Activated CD4-positive, alpha-beta T cell treated with anti-CD3 and anti-CD28 coated beads for 36 hours (primary cell): ENCODE measurements around the gene GABRA5. TPM values are rescaled to one million over a fixed set of nuclear protein-coding genes. Genes with fewer than 3 reads are reported as not detected.

Experiments used
- ATAC-seq: fragments of 200-7000 bp; cut with Tn5 transposase; one replicate; pipeline ENCODE4 v1.10.0; 2021; ENCODE audit warnings: mild to moderate bottlenecking, moderate library complexity
- CTCF ChIA-PET: fragments of 350-600 bp; sonication (Branson Sonifier 250); formaldehyde crosslinking; loops from one replicate; lab custom pipeline; 2021; ENCODE audit warnings: antibody characterized with exemption; lab: Charles Lee
- POLR2A ChIA-PET: fragments of 350-600 bp; sonication (Branson Sonifier 250); formaldehyde crosslinking; loops from one replicate; lab custom pipeline; 2021; ENCODE audit warnings: antibody characterized with exemption, inconsistent platforms; lab: Charles Lee
- DNase-seq: peaks from one replicate; pipeline ENCODE4 v3.0.0-alpha.2; 2020
- H3K27ac Mint-ChIP-seq: one replicate; pipeline ENCODE4 v1.8.0; 2021; ENCODE audit warnings: mixed read lengths
- H3K27me3 Mint-ChIP-seq: one replicate; pipeline ENCODE4 v1.8.0; 2021; ENCODE audit warnings: mixed read lengths
- H3K36me3 Mint-ChIP-seq: one replicate; pipeline ENCODE4 v1.8.0; 2021; ENCODE audit warnings: low read depth, mixed read lengths
- H3K4me1 Mint-ChIP-seq: one replicate; pipeline ENCODE4 v1.8.0; 2021; ENCODE audit warnings: mixed read lengths
- H3K4me3 Mint-ChIP-seq: one replicate; pipeline ENCODE4 v1.8.0; 2021; ENCODE audit warnings: mild to moderate bottlenecking, moderate library complexity, mixed read lengths
- H3K9me3 Mint-ChIP-seq: one replicate; pipeline ENCODE4 v1.8.0; 2021; ENCODE audit warnings: low read depth, mixed read lengths
- intact Hi-C, 2 experiments: fragments of 100-400 bp; cut with DNase I in 1 of 2; cut with micrococcal nuclease in 1 of 2; formaldehyde crosslinking; loops; one replicate each; pipeline versions ENCODE4 v1.14.2 to v1.15.1; 2022 to 2024; cut with DNase I, micrococcal nuclease
- total RNA-seq, 2 experiments: library from RNA; stranded (reverse); gene quantifications; one replicate each; pipeline ENCODE4 v1.2.3, GENCODE V29; 2021

GABRA5 gene
- total RNA-seq, 2 experiments from 2014 or later: not detected

DNA sequence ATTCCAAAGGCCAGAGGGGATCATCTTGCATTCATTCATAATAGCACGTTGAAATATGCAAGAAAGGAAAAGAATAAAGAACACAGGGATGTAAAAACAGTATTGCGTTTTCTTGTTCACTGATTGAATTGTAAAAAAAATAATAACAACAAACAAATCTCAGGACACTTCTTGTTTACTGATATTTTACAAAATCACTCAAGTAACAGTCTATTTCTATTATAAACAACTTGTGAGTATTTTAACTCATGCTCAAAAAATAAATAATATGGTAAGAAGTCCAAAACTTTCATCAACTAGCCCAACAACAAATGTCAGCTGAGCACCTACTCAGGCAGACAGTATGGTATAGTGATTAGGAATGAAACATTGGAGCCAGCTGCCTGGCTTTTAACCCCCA, 101.9 kb downstream of the GABRA5 start:
- H3K9me3 Mint-ChIP-seq: no peaks in the 10 kb centered on the region
- ChIA-PET POLR2A (no interaction called here), CTCF (no interaction called here)
- no peaks in the 10 kb centered on the region for H3K4me1 Mint-ChIP-seq
- no peak for DNase-seq
- H3K4me3 Mint-ChIP-seq: no peak overlapping the region
- ATAC-seq: no peak
- H3K27ac Mint-ChIP-seq: no peak overlapping the region
- no peaks in the 10 kb centered on the region for H3K36me3 Mint-ChIP-seq
- peaks cover 16% of the 10 kb centered on the region for H3K27me3 Mint-ChIP-seq
- intact Hi-C loops: no loop called here

DNA sequence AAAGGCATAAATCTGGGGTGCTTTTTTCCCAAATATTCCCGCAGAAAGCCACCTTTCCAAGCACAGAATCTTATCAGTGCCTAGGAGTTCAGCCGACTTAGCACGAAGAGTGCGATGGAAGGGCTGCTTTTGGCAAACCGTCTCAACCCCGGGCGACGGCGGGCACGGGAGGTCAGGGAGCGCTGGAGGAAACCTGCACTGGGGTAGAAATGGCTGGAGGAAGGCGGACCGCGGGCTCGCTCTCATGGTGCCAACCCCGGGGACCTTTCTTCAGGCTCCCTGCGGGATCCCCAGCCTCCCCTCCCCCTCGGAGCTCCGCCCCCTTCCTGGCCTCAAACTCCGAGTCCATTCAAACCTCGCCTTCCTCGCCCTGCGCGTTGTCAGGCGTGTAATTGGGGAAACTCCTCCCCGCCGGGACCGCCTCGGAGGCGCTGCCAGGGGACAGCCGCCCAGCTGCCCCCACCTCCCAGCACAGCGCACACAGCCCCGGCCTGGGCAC, 103.9 kb downstream of the GABRA5 start, which contains the start of gene GABRG3:
GABRG3 (plus strand) TSS at position 470 of the 499 bp plus-strand sequence.
- intact Hi-C loops: no loop called here
- H3K4me3 Mint-ChIP-seq: no peak within 1 kb of the TSS
- no peak for ATAC-seq
- no peak within 1 kb of the TSS for H3K27ac Mint-ChIP-seq
- CTCF ChIA-PET: interaction anchor here (0.6 kb wide), 2 partner anchors 112 to 959 kb away, joined by 3 read pairs; no protein-coding TSS in a partner anchor
- H3K27me3 Mint-ChIP-seq: peaks cover 16% of the 10 kb centered on the region
- H3K36me3 Mint-ChIP-seq: no peaks in the 10 kb centered on the region
- no peaks in the 10 kb centered on the region for H3K9me3 Mint-ChIP-seq
- POLR2A ChIA-PET: no interaction called here
- H3K4me1 Mint-ChIP-seq: no peaks in the 10 kb centered on the region
- no peak for DNase-seq

DNA sequence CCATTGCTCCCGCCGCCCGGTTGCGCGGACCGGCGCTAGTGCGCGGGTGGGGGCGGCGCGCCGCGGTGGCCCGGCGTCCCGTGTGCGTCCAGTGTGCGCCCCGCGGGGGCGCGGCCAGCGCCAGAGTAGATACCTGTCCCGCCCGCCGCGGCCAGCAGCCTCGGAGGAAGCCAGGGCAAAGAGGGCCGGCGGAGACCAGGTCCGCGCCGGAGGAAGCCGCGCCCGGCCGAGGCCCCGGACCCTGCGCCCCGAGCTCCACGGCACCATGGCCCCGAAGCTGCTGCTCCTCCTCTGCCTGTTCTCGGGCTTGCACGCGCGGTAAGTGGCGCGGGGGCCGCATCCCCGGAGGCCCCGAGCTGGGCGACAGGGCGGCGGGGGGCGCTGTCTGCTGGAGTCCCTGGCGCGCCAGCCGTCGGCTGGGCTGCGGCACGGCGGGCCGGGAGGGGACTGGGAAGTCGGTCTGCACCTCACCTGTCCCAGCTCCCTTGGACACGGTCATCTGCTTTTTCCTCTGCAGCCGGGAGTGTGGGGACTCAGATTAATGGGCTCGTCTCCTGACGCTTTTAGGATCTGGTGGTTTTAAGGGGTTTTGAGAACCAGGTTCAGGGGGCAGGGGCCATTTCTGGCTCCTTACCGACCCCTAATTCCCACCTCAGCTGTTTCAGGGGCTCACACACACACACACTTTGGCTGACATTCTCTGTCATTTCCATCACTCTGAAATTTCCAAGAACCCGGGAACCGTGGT, 104.6 kb downstream of the GABRA5 start:
- Mint-ChIP-seq H3K9me3 (peaks cover under 1% of the 10 kb centered on the region), H3K4me1 (no peaks in the 10 kb centered on the region), H3K27ac (no peak overlapping the region), H3K27me3 (peaks cover 16% of the 10 kb centered on the region), H3K36me3 (no peaks in the 10 kb centered on the region), H3K4me3 (no peak overlapping the region)
- intact Hi-C loops: no loop called here
- ATAC-seq: no peak
- no peak for DNase-seq
- POLR2A ChIA-PET: no interaction called here
- CTCF ChIA-PET: interaction anchor here (0.6 kb wide), 2 partner anchors 111 to 305 kb away, joined by 3 read pairs; no protein-coding TSS in a partner anchor

DNA sequence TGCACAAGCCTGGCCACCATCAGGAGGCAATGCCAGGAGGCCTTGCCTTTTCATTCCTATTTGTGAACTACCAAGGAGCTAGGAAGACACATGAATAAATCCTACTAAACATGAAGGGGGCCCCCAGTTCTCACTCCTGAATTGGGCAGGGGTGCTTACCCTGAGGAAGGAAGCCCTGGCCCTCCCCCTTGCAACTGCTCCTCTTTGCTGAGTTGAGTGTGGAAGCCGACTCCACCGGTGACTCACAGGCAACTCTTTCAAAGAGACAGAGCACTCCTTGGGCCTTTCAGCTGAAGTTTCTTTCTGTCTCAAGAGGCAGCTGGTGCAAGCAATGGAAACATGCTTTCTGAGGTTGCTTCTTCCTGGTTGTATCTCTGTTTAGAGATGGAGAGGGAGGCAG, 105.8 kb downstream of the GABRA5 start:
- ChIA-PET POLR2A (no interaction called here), CTCF (interaction anchor here (0.5 to 0.6 kb wide), 2 partner anchors 390 to 575 kb away, joined by 3 read pairs; no protein-coding TSS in a partner anchor)
- Mint-ChIP-seq H3K9me3 (peaks cover 5% of the 10 kb centered on the region), H3K27ac (no peak overlapping the region), H3K4me3 (no peak overlapping the region), H3K27me3 (peaks cover 16% of the 10 kb centered on the region), H3K36me3 (no peaks in the 10 kb centered on the region), H3K4me1 (no peaks in the 10 kb centered on the region)
- no peak for ATAC-seq
- no peak for DNase-seq
- intact Hi-C loops: no loop called here

DNA sequence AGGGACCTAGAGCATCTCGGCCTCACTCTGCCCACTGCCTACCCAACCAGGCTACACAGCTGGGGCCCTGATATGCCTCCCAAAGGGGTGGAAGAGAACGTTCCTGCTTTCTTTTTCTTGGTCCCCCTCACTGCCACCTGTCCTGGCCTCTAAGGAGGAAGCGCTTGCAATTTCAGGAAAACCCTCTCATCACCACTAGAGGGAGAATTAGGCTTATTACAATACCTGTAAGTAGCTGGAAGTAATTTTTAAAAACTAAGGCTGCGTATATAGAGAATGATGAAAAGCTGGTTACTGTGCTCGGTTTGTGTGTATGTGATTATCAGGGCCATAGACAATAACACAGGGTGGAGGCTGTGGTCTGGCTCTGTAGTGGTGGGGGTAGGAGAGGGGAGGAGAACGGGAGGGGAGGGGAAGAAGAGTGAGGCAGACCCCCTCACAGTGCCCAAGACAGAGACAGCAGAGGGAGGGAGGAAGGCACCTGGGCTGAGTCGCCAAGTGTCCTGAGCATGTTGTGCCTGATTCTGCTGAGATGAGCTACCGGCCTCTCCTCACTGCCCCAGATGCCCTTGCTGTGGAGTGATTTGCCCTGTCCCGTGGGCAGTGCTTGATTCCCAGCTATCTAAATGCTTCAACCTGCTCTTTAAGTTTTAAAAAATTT, 107.4 kb downstream of the GABRA5 start:
- peaks cover 14% of the 10 kb centered on the region for H3K27me3 Mint-ChIP-seq
- CTCF ChIA-PET: interaction anchor here (1.2 kb wide), 2 partner anchors 10 to 16 kb away, joined by 3 read pairs; no protein-coding TSS in a partner anchor

DNA sequence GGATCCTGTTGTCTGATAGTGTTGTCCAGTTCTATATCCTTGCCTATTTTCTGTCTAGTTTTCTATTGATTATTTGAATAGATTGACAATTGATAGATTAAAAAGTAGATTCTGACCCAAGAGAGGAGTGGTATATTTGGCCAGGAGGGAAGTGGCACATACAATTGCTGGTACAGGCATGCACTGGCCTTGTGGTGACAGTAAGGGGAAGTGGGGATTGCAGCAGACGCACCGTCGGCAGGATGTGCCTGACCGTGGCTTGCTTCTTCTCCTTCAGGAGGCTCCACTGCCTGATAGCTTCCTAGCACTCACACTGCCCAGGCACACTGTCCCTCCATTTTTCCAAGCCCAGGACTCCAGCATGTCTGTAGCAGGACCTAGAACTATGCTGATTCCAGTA, 114.6 kb downstream of the GABRA5 start:
- POLR2A ChIA-PET: no interaction called here
- ATAC-seq: no peak

More for the DNA sequence above, 107.4 kb downstream of the GABRA5 start:
- H3K36me3 Mint-ChIP-seq: no peaks in the 10 kb centered on the region
- POLR2A ChIA-PET: no interaction called here
- H3K9me3 Mint-ChIP-seq: peaks cover 5% of the 10 kb centered on the region
- ATAC-seq: no peak
- no peaks in the 10 kb centered on the region for H3K4me1 Mint-ChIP-seq
- intact Hi-C loops: no loop called here
- H3K4me3 Mint-ChIP-seq: no peak overlapping the region
- no peak overlapping the region for H3K27ac Mint-ChIP-seq
- no peak for DNase-seq

DNA sequence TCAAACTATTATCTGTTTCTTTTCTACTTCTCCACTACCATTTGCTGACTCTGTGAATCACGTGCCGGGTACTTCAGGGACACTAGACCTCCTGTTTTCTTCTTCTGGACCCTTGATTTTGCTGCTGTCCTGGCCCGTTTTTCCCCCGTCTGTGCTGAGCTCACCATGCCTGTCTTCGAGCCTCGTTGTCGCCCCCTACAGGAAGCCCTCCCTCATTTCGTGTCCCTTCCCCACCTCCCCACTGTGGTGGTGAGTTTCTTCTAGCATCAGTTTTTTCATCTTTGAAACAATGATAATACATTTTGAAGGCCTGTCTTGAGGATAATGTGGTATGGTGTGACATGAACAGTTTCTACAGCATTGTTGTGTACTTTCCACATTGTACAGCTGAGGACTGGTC, 117.0 kb downstream of the GABRA5 start:
- DNase-seq: peak; percentile 20
- ATAC-seq: no peak
- no peak overlapping the region for H3K27ac Mint-ChIP-seq
- intact Hi-C loops: no loop called here
- ChIA-PET POLR2A (no interaction called here), CTCF (no interaction called here)
- H3K36me3 Mint-ChIP-seq: no peaks in the 10 kb centered on the region
- H3K4me3 Mint-ChIP-seq: no peak overlapping the region
- H3K9me3 Mint-ChIP-seq: peaks cover 2% of the 10 kb centered on the region
- no peaks in the 10 kb centered on the region for H3K4me1 Mint-ChIP-seq
- H3K27me3 Mint-ChIP-seq: peaks cover 5% of the 10 kb centered on the region

More for the DNA sequence above, 114.6 kb downstream of the GABRA5 start:
- Mint-ChIP-seq H3K36me3 (no peaks in the 10 kb centered on the region), H3K27me3 (peaks cover 5% of the 10 kb centered on the region), H3K9me3 (peaks cover 6% of the 10 kb centered on the region), H3K27ac (no peak overlapping the region), H3K4me3 (no peak overlapping the region), H3K4me1 (no peaks in the 10 kb centered on the region)
- CTCF ChIA-PET: no interaction called here
- intact Hi-C loops: no loop called here
- DNase-seq: no peak

DNA sequence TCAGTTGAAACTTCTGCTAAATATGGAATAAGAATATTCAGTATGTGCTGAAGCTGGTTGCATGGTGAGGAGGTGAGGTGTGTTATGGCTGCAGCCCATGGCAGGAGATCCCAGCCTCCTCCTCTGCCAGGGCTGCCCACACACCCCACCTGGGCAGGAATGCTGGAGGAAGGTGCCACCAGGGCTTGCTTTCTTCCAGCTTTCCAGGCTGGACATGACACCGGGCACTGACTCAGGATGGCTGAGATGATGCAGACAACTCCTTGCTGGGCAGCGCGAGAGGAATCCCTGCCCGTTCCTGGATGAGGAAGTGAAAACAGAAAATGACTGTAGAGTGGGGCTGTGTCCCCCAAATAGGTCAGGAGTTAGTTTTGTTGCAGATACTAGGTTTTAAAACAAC, 118.2 kb downstream of the GABRA5 start:
- Mint-ChIP-seq H3K27me3 (peaks cover 5% of the 10 kb centered on the region), H3K4me1 (no peaks in the 10 kb centered on the region), H3K9me3 (peaks cover 6% of the 10 kb centered on the region), H3K36me3 (no peaks in the 10 kb centered on the region), H3K27ac (no peak overlapping the region), H3K4me3 (no peak overlapping the region)
- intact Hi-C loops: no loop called here
- ChIA-PET CTCF (no interaction called here), POLR2A (no interaction called here)
- DNase-seq (no peak), ATAC-seq (no peak)

DNA sequence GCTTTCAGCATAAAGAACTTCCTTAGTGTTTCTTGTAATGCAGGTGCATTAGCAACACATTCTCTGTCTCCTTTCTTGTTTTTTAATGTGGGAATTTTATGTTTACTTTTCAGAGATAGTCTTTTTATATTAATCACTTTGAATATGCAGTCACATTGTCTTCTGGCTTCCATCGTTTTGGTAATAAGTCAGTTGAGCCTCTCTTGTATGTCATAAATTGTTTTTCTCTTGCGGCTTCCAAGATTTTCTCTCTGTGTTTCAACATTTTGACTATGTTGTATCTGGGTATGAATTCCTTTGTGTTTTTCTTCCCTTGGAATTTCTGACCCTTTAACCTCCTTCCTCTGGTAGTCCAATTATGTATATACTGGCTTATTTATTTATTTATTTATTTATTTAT, 129.4 kb downstream of the GABRA5 start:
- H3K4me3 Mint-ChIP-seq: no peak overlapping the region
- POLR2A ChIA-PET: no interaction called here

More for the DNA sequence above, 129.4 kb downstream of the GABRA5 start:
- CTCF ChIA-PET: no interaction called here
- Mint-ChIP-seq H3K9me3 (peaks cover 10% of the 10 kb centered on the region), H3K4me1 (no peaks in the 10 kb centered on the region), H3K27ac (no peak overlapping the region), H3K36me3 (no peaks in the 10 kb centered on the region), H3K27me3 (no peaks in the 10 kb centered on the region)
- no peak for DNase-seq
- intact Hi-C loops: no loop called here
- ATAC-seq: no peak

Other genes starting within 250 kb of the GABRA5 start
- gene GABRB3, start 94.0 kb upstream of the GABRA5 start, total RNA-seq: not detected
- not detected for gene GABRG3, start 104.1 kb downstream of the GABRA5 start, total RNA-seq